Measurements from ENCODE around the gene THY1.

THY1 gene

GRCh38 chr11:119461229-119461963, 38.4 kb upstream of the THY1 start:
- no peaks in the 10 kb centered on the region for H3K79me2 ChIP-seq (ENCODE audit: control insufficient read depth, low read length)
- 0 out of 2 replicates have a peak, but pooled peaks cover 5% of the 10 kb centered on the region for H3F3A ChIP-seq (ENCODE audit: control insufficient read depth, insufficient read depth)
- no peak for TF ChIP-seq CTCF (IDR thresholded peaks at IDR 0.05; ENCODE audit: low read depth, low read length, poor library complexity, severe bottlenecking)
- TF ChIP-seq EZH2phosphoT487 (IDR thresholded peaks at IDR 0.05; ENCODE audit: borderline replicate concordance, low read length) = no peak
- peak overlapping the region; percentile 80 for H3K27ac ChIP-seq (ENCODE audit: low read depth, low read length)
- no peaks in the 10 kb centered on the region for H3K27me3 ChIP-seq (ENCODE audit: control insufficient read depth, low read length)
- H4K20me1 ChIP-seq (ENCODE audit: control insufficient read depth, insufficient read depth, low read depth, low read length) = no peaks in the 10 kb centered on the region
- H3K9me3 ChIP-seq (ENCODE audit: control insufficient read depth, insufficient read depth, low read length) = peaks cover 9% of the 10 kb centered on the region; the same call in 1 of the 2 replicates
- no peaks in the 10 kb centered on the region for H3K36me3 ChIP-seq (ENCODE audit: control insufficient read depth, low read length)
- H3K4me1 ChIP-seq (ENCODE audit: control insufficient read depth, low read length) = peaks cover 63% of the 10 kb centered on the region
- H3K4me3 ChIP-seq (ENCODE audit: low read length) = peak overlapping the region; percentile 58
- H3K9me2 ChIP-seq (replicated peaks; ENCODE audit: control insufficient read depth, low read length) = no peaks in the 10 kb centered on the region
- H3K4me2 ChIP-seq (ENCODE audit: low read length) = peak overlapping the region; percentile 86

DNA sequence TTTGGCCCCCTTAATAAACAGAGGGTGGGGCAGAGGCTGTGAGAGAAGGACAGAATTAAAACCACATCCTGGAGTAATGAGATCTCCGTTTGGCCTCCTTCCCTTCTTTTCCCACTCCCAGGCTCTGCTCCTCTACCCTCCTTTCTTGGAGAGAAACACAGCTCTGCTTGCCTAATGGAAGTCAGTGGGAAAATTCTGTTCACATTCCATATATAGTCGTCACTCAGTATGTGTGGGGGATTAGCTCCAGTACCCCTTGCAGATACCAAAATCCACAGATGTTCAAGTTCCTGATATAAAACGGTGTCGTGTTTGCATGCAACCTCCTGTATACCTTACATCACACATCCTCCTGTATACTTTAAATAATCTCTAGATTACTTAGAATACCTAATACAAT, 37.6 kb upstream of the THY1 start:
- TF ChIP-seq EZH2phosphoT487 (IDR thresholded peaks at IDR 0.05; ENCODE audit: borderline replicate concordance, low read length) (no peak), CTCF (IDR thresholded peaks at IDR 0.05; ENCODE audit: low read depth, low read length, poor library complexity, severe bottlenecking) (no peak)
- H4K20me1 ChIP-seq (ENCODE audit: control insufficient read depth, insufficient read depth, low read depth, low read length) = no peaks in the 10 kb centered on the region
- peak overlapping the region; percentile 86 for H3K4me2 ChIP-seq (ENCODE audit: low read length)
- H3K27me3 ChIP-seq (ENCODE audit: control insufficient read depth, low read length) = no peaks in the 10 kb centered on the region
- H3K27ac ChIP-seq (ENCODE audit: low read depth, low read length) = peak overlapping the region; percentile 80
- no peaks in the 10 kb centered on the region for H3K79me2 ChIP-seq (ENCODE audit: control insufficient read depth, low read length)
- peaks cover 63% of the 10 kb centered on the region for H3K4me1 ChIP-seq (ENCODE audit: control insufficient read depth, low read length)
- H3K9me3 ChIP-seq (ENCODE audit: control insufficient read depth, insufficient read depth, low read length) = peaks cover 8% of the 10 kb centered on the region; the same call in 1 of the 2 replicates
- H3K36me3 ChIP-seq (ENCODE audit: control insufficient read depth, low read length) = no peaks in the 10 kb centered on the region
- H3F3A ChIP-seq (ENCODE audit: control insufficient read depth, insufficient read depth) = 0 out of 2 replicates have a peak, but pooled peaks cover 5% of the 10 kb centered on the region
- H3K4me3 ChIP-seq (ENCODE audit: low read length) = peak overlapping the region; percentile 58
- H3K9me2 ChIP-seq (replicated peaks; ENCODE audit: control insufficient read depth, low read length) = no peaks in the 10 kb centered on the region

DNA sequence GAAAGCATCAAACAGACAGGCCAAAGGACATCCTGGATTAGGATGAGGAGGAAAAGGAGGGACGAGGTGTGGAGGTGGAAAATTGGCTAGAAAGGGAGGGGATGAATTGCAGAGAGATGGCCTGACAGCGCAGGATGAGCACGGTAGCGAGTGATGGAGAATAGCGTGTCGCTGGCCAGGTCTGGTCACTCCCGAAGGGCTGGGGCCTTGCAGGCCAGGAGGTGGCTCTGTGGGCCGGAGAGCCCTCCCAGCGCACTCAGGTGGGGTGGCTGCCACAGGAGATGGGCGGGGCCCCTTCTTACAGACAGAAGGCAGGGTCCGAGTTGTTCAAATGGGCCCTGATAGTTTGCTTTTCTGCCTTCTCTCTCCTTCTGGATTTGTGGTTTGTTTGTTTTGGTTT, 37.1 kb upstream of the THY1 start:
- H3K9me3 ChIP-seq (ENCODE audit: control insufficient read depth, insufficient read depth, low read length) = peaks cover 7% of the 10 kb centered on the region; the same call in 1 of the 2 replicates
- no peaks in the 10 kb centered on the region for H3K36me3 ChIP-seq (ENCODE audit: control insufficient read depth, low read length)
- H3K4me2 ChIP-seq (ENCODE audit: low read length) = peak overlapping the region; percentile 86
- peak overlapping the region; percentile 58 for H3K4me3 ChIP-seq (ENCODE audit: low read length)
- peak overlapping the region; percentile 80 for H3K27ac ChIP-seq (ENCODE audit: low read depth, low read length)
- no peaks in the 10 kb centered on the region for H4K20me1 ChIP-seq (ENCODE audit: control insufficient read depth, insufficient read depth, low read depth, low read length)
- no peaks in the 10 kb centered on the region for H3K79me2 ChIP-seq (ENCODE audit: control insufficient read depth, low read length)
- TF ChIP-seq EZH2phosphoT487 (IDR thresholded peaks at IDR 0.05; ENCODE audit: borderline replicate concordance, low read length) (no peak), CTCF (IDR thresholded peaks at IDR 0.05; ENCODE audit: low read depth, low read length, poor library complexity, severe bottlenecking) (no peak)
- peaks cover 63% of the 10 kb centered on the region for H3K4me1 ChIP-seq (ENCODE audit: control insufficient read depth, low read length)
- no peaks in the 10 kb centered on the region for H3K9me2 ChIP-seq (replicated peaks; ENCODE audit: control insufficient read depth, low read length)
- H3F3A ChIP-seq (ENCODE audit: control insufficient read depth, insufficient read depth) = 0 out of 2 replicates have a peak, but pooled peaks cover 5% of the 10 kb centered on the region
- no peaks in the 10 kb centered on the region for H3K27me3 ChIP-seq (ENCODE audit: control insufficient read depth, low read length)

Measured in DOHH2 (cell line).